Natural killer cell (primary cell): Measurements from ENCODE around the gene HOXD8. TPM values are rescaled to one million over a fixed set of nuclear protein-coding genes. Genes with fewer than 3 reads are reported as not detected.

Experiments used
- ATAC-seq, 3 donors: fragments of 150-1000 bp in 2 of 3; fragments of 200-7000 bp in 1 of 3; cut with Tn5 transposase; 1 replicate in 1 of 3; 2 replicates in 2 of 3; pipeline ENCODE4 v1.10.0; 2021; ENCODE audit warnings: mild to moderate bottlenecking in 2 of 3, moderate library complexity in 2 of 3
- DNase-seq, 2 donors: peaks; one replicate each; pipeline versions ENCODE4 v3.0.0 to v3.0.0-alpha.2; 2013 to 2021; ENCODE audit warnings: mixed read lengths in 1 of 2
- H3K27ac ChIP-seq: one replicate; pipeline ENCODE4 v1.5.1; 2013; ENCODE audit warnings: mild to moderate bottlenecking, low read length
- H3K27me3 ChIP-seq: one replicate; pipeline ENCODE4 v1.6.1; 2013; ENCODE audit warnings: low read length; ENCODE audit not compliant: control insufficient read depth, insufficient read depth
- H3K36me3 ChIP-seq: one replicate; pipeline ENCODE4 v1.6.1; 2013; ENCODE audit warnings: low read length; ENCODE audit not compliant: control insufficient read depth, insufficient read depth
- H3K4me1 ChIP-seq: one replicate; pipeline ENCODE4 v1.6.1; 2013; ENCODE audit warnings: low read length; ENCODE audit not compliant: control insufficient read depth, insufficient read depth
- H3K4me3 ChIP-seq: one replicate; pipeline ENCODE4 v1.5.1; 2013; ENCODE audit warnings: low read length
- H3K9me3 ChIP-seq: one replicate; pipeline ENCODE4 v1.6.1; 2013; ENCODE audit warnings: low read length; ENCODE audit not compliant: control insufficient read depth, insufficient read depth
- H3K27ac Mint-ChIP-seq, 2 donors: one replicate each; pipeline ENCODE4 v1.8.0; 2022; ENCODE audit warnings: mild to moderate bottlenecking in 2 of 2, mixed read lengths in 2 of 2, moderate library complexity in 1 of 2
- H3K27me3 Mint-ChIP-seq, 2 donors: one replicate each; pipeline ENCODE4 v1.8.0; 2022; ENCODE audit warnings: low read depth in 2 of 2, mixed read lengths in 2 of 2
- H3K36me3 Mint-ChIP-seq: one replicate; pipeline ENCODE4 v1.8.0; 2022; ENCODE audit warnings: mixed read lengths
- H3K4me1 Mint-ChIP-seq, 2 donors: one replicate each; pipeline ENCODE4 v1.8.0; 2022; ENCODE audit warnings: mixed read lengths in 2 of 2
- H3K4me3 Mint-ChIP-seq: one replicate; pipeline ENCODE4 v1.8.0; 2022; ENCODE audit warnings: mild to moderate bottlenecking, moderate library complexity, mixed read lengths
- H3K9me3 Mint-ChIP-seq, 2 donors: one replicate each; pipeline ENCODE4 v1.8.0; 2022; ENCODE audit warnings: mixed read lengths in 2 of 2
- WGBS: methylation state at CpG from one replicate; pipeline ENCODE4 v1.1.7; 2013; ENCODE audit warnings: missing lambda C conversion rate; ENCODE audit not compliant: insufficient coverage; 5-methylcytosine and 5-hydroxymethylcytosine counted together
- intact Hi-C: fragments of 100-400 bp; cut with micrococcal nuclease; formaldehyde crosslinking; loops from one replicate; pipeline ENCODE4 v1.14.2; 2022
- total RNA-seq, 4 donors: library from RNA; stranded (reverse); fragments of 120-200 nt in 1 of 4; gene quantifications; one replicate each; pipeline versions ENCODE4 v1.2.3 to v1.2.4, GENCODE V29; 2013 to 2022
- TF ChIP-seq, protein P1 (sequence below): fragments of 200-600 bp; IDR thresholded peaks from one replicate; pipeline ENCODE4 v1.8.0; 2022; ENCODE audit warnings: antibody characterized with exemption

HOXD8 gene
- total RNA-seq, 3 donors from 2014 or later (not counting 1 experiment from before 2014, with no cell fraction given) = not detected

DNA sequence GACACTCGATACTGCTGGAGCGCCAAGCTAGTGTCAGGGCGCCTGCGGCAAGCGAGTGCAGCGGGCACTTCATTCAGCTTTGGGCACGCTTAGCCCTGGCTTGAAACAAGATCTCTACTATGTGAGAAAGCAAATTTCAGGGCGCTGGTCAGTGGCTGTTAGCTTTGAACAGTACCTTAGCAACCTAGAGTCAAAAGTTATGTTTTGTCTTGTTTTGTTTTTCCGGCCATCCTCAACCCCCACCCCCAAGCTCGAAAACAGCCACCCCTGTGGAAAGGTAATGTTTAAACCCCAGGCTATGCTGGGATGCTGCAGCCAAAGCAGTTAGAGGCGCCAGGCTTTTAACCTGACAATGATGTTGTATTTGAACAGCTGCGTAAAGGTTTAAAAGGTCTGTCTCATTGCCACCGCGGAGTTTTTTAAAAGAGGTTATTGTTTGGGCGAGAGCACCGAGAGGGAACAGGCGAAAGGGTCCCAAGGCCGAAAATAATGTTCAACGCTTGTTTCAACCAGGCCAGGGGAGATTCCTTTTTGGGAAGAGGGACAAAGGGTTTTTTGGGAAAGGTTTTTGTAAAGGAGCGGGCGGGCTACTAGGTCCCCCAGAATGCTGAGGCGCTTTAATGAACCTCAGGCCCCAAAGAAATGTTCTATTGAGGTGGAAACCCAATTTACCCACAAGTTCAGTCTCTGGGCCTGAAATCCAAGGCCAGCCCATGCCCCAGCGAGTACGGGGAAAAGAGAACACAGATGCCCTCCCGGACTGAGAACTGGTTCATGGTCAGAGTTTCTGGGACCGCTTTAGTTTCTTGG, 15.2 kb upstream of the HOXD8 start:
- Histone ChIP-seq H3K9me3 (peaks cover 16% of the 10 kb centered on the region), H3K4me3 (no peak overlapping the region), H3K36me3 (no peaks in the 10 kb centered on the region), H3K27ac (no peak overlapping the region), H3K4me1 (peaks cover 4% of the 10 kb centered on the region), H3K27me3 (peaks cover 95% of the 10 kb centered on the region)
- Mint-ChIP-seq H3K9me3 (peaks cover 2% of the 10 kb centered on the region in 2 donors), H3K27me3 (peaks cover 78 to 84% of the 10 kb centered on the region in 2 donors), H3K4me1 (peaks cover 9 to 11% of the 10 kb centered on the region in 2 donors), H3K27ac (no peak overlapping the region), H3K36me3 (peaks cover 19% of the 10 kb centered on the region), H3K4me3 (no peak overlapping the region)
- DNase-seq = no peak
- no peak for ATAC-seq
- TF ChIP-seq, protein P1, sequence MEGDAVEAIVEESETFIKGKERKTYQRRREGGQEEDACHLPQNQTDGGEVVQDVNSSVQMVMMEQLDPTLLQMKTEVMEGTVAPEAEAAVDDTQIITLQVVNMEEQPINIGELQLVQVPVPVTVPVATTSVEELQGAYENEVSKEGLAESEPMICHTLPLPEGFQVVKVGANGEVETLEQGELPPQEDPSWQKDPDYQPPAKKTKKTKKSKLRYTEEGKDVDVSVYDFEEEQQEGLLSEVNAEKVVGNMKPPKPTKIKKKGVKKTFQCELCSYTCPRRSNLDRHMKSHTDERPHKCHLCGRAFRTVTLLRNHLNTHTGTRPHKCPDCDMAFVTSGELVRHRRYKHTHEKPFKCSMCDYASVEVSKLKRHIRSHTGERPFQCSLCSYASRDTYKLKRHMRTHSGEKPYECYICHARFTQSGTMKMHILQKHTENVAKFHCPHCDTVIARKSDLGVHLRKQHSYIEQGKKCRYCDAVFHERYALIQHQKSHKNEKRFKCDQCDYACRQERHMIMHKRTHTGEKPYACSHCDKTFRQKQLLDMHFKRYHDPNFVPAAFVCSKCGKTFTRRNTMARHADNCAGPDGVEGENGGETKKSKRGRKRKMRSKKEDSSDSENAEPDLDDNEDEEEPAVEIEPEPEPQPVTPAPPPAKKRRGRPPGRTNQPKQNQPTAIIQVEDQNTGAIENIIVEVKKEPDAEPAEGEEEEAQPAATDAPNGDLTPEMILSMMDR = no peak
- WGBS = 18% methylated on average over 25 of the region's 26 CpGs
- intact Hi-C loops = loop anchor here (5.0 kb wide), 1 partner anchor 37 kb away; no protein-coding TSS in a partner anchor

DNA sequence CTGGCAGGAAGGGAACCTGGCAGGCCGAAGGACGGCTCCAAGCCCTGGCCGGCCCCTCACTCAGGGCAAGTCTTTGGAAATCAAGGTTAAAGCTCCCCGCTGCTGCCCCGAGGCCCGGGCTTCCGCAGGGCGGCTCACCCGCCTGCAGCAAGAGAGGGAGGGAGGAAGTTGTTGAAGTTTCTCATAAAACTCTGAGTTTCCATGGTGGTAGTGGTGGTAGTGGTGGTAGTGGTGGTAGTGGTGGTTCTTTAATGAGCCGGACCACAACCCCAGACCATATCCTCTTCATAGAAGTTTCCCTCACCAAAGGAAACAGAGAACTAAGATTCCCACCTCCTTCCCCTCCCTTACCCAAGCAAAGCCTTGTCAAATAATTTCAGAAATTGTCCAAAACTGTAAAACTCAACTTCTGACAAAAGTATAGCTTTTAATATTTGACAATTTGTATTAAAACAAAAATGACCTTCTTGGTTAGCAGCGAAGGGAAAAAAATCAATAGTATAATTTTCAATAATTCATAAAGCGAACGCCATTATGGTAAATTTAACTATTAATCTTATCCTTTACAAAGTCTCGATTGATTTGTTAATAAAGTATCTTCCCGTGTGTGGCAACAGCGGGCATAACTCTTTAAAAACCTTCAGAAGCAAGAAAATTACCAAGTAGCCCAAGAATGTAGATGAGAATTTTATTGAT, 14.4 kb upstream of the HOXD8 start:
- H3K27ac ChIP-seq = no peak overlapping the region
- peaks cover 16% of the 10 kb centered on the region for H3K9me3 ChIP-seq
- Mint-ChIP-seq H3K27me3 (peaks cover 78 to 84% of the 10 kb centered on the region in 2 donors), H3K9me3 (peaks cover 2% of the 10 kb centered on the region in 2 donors), H3K27ac (no peak overlapping the region), H3K4me3 (no peak overlapping the region), H3K36me3 (peaks cover 14% of the 10 kb centered on the region), H3K4me1 (peaks cover 9 to 11% of the 10 kb centered on the region in 2 donors)
- H3K4me3 ChIP-seq = no peak overlapping the region
- WGBS = 7% methylated on average over 12 of the region's 16 CpGs
- H3K36me3 ChIP-seq = no peaks in the 10 kb centered on the region
- H3K4me1 ChIP-seq = peaks cover 4% of the 10 kb centered on the region
- DNase-seq (no peak), ATAC-seq (no peak)
- TF ChIP-seq, protein P1 = no peak
- intact Hi-C loops = loop anchor here (5.0 kb wide), 1 partner anchor 38 kb away; no protein-coding TSS in a partner anchor
- H3K27me3 ChIP-seq = peaks cover 94% of the 10 kb centered on the region

DNA sequence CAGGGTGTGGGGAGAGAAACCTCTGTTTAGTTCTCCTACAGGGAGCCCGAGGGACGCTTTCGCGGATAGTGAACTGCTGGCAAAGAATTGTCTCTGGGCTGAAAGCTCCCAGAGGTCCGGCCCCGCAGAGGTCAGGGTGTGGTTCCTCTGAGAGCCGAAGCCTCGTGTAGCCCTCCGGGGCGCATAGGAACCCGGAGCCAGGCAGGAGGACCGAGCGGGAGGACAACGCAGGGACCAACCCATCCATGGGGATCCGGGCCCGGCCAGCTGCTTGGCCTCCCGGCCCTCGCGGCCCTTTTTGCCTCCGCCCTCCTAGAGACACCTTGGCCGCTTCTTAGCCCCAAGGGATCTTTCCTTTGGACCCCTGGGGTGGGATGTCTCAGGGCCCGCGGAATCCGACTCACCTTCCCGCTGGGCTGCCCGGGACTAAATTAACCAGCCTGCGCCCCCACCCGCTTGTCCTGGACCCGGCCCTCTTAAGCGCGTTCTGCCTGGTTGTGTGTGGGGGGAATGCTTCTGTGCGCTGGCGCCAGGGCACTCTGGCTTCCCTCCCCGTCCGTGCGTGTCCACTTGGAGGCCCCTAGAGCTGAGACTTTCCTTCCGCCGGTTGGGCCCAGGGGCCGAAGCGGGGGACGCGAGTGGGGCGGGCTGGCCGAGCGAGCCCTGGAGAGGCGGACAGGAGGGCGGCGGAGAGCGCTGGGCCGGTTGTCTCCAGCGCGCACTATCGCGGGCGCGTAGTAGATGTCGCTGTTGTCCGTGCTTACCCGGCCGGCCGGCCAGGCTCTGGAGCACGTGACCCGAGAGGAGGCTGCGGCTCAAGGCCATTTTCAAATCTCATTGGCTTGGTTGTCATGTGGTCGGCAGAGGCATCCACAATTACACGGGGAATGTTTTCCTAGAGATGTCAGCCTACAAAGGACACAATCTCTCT, 13.4 kb upstream of the HOXD8 start, which contains the start of gene HOXD10:
Gene HOXD10 (plus strand): TSS at position 896 of the 931 bp plus-strand sequence. CDS start 56 bp downstream, outside the sequence.
- Histone ChIP-seq H3K4me1 (peaks cover 4% of the 10 kb centered on the region), H3K4me3 (no peak within 1 kb of the TSS), H3K9me3 (peaks cover 16% of the 10 kb centered on the region), H3K27me3 (peaks cover 94% of the 10 kb centered on the region), H3K27ac (no peak within 1 kb of the TSS), H3K36me3 (no peaks in the 10 kb centered on the region)
- H3K4me1 Mint-ChIP-seq = peaks cover 9 to 11% of the 10 kb centered on the region in 2 donors
- ATAC-seq = no peak
- TF ChIP-seq, protein P1 = no peak
- H3K27ac Mint-ChIP-seq = no peak within 1 kb of the TSS
- H3K27me3 Mint-ChIP-seq = peaks cover 81 to 84% of the 10 kb centered on the region in 2 donors
- H3K4me3 Mint-ChIP-seq = no peak within 1 kb of the TSS
- peaks cover 14% of the 10 kb centered on the region for H3K36me3 Mint-ChIP-seq
- intact Hi-C loops = no loop called here
- DNase-seq = no peak
- peaks cover 2% of the 10 kb centered on the region in 2 donors for H3K9me3 Mint-ChIP-seq
- WGBS = 13% methylated on average over 66 of the region's 66 CpGs
